ENCODE data around the gene RSRC1. TPM values are rescaled to one million over a fixed set of nuclear protein-coding genes. Genes with fewer than 3 reads are reported as not detected.

Gene RSRC1
- total RNA-seq, 1 experiment from 2014 or later, result 35.8 TPM

GRCh38 chr3:158100681-158101080 lies 9.2 kb upstream of the RSRC1 start:
- H3K27ac Mint-ChIP-seq (ENCODE audit: low read depth, unreplicated experiment), result no peak overlapping the region
- BruUV-seq (replicated peaks), result no TSS peak
- H3K4me1 Mint-ChIP-seq (ENCODE audit: insufficient read depth, unreplicated experiment), result peaks cover 8% of the 10 kb centered on the region
- no peak overlapping the region for H3K4me3 Mint-ChIP-seq (ENCODE audit: unreplicated experiment)
- ChIA-PET POLR2A (interaction anchor here (1.9 kb wide), 1 partner anchor 9 kb away, joined by 12 read pairs; the partner anchor contains the start of gene RSRC1), CTCF (interaction anchor here (1.7 kb wide), 1 partner anchor 9 kb away, joined by 8 read pairs; no protein-coding TSS in a partner anchor)
- DNase-seq (ENCODE audit: unreplicated experiment), result no peak
- intact Hi-C loops (cut with micrococcal nuclease), result no loop called here
- H3K36me3 Mint-ChIP-seq (ENCODE audit: insufficient read depth, unreplicated experiment), result no peaks in the 10 kb centered on the region
- H3K27me3 Mint-ChIP-seq (ENCODE audit: insufficient read depth, unreplicated experiment), result no peaks in the 10 kb centered on the region
- no peak for TF ChIP-seq CTCF (IDR thresholded peaks at IDR 0.05; ENCODE audit: unreplicated experiment)
- H3K9me3 Mint-ChIP-seq (ENCODE audit: unreplicated experiment), result no peaks in the 10 kb centered on the region

- Mint-ChIP-seq H3K4me1 (ENCODE audit: insufficient read depth, unreplicated experiment) (peaks cover 17% of the 10 kb centered on the region), H3K4me3 (ENCODE audit: unreplicated experiment) (no peak overlapping the region), H3K27me3 (ENCODE audit: insufficient read depth, unreplicated experiment) (no peaks in the 10 kb centered on the region), H3K36me3 (ENCODE audit: insufficient read depth, unreplicated experiment) (no peaks in the 10 kb centered on the region), H3K27ac (ENCODE audit: low read depth, unreplicated experiment) (no peak overlapping the region), H3K9me3 (ENCODE audit: unreplicated experiment) (no peaks in the 10 kb centered on the region)
- intact Hi-C loops (cut with micrococcal nuclease), result no loop called here
- POLR2A ChIA-PET, result no interaction called here
- CTCF ChIA-PET, result interaction anchor here (1.7 kb wide), 1 partner anchor 10 kb away, joined by 8 read pairs; no protein-coding TSS in a partner anchor
- no TSS peak for BruUV-seq (replicated peaks)
- no peak for DNase-seq (ENCODE audit: unreplicated experiment)
- no peak for TF ChIP-seq CTCF (IDR thresholded peaks at IDR 0.05; ENCODE audit: unreplicated experiment)
These were observed 8.3 kb upstream of the RSRC1 start for GRCh38 chr3:158101335-158102241.

GRCh38 chr3:158102242-158103080 lies 7.4 kb upstream of the RSRC1 start:
- Mint-ChIP-seq H3K4me1 (ENCODE audit: insufficient read depth, unreplicated experiment) (peaks cover 25% of the 10 kb centered on the region), H3K27me3 (ENCODE audit: insufficient read depth, unreplicated experiment) (no peaks in the 10 kb centered on the region), H3K4me3 (ENCODE audit: unreplicated experiment) (no peak overlapping the region), H3K27ac (ENCODE audit: low read depth, unreplicated experiment) (no peak overlapping the region), H3K36me3 (ENCODE audit: insufficient read depth, unreplicated experiment) (peaks cover 8% of the 10 kb centered on the region), H3K9me3 (ENCODE audit: unreplicated experiment) (no peaks in the 10 kb centered on the region)
- ChIA-PET POLR2A (no interaction called here), CTCF (interaction anchor here (1.7 kb wide), 1 partner anchor 10 kb away, joined by 8 read pairs; no protein-coding TSS in a partner anchor)
- BruUV-seq (replicated peaks), result no TSS peak
- no peak for DNase-seq (ENCODE audit: unreplicated experiment)
- TF ChIP-seq CTCF (IDR thresholded peaks at IDR 0.05; ENCODE audit: unreplicated experiment), result no peak
- intact Hi-C loops (cut with micrococcal nuclease), result no loop called here
